ENCODE measurements around the gene DHRSX.
"Not testable (repeated sequence)": the region's sequence is repeated elsewhere in the genome, so short reads cannot be mapped to it uniquely, and the experiment has no call there.

Gene DHRSX

DNA sequence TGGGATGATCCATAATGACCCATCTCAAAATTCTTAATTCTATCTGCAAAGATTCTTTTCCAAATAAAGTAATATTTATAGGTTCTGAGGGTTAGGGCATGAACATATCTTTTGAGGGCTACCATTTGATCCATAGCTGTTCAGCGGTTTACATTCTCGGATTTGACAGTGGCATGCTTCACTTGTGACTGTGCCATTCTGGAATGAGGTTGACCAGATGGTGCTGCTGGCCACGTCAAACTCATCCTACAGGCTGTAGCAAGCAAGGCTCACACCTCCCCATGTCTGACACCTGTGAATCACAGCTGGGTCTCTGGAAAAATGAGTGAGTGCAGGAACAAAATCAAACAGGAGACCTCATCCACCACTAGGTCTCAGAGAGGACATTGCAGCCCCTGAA is 280.5 kb downstream of the DHRSX start:
- DNase-seq (ENCODE audit: low read depth in 2 of 2) = no peak

DNA sequence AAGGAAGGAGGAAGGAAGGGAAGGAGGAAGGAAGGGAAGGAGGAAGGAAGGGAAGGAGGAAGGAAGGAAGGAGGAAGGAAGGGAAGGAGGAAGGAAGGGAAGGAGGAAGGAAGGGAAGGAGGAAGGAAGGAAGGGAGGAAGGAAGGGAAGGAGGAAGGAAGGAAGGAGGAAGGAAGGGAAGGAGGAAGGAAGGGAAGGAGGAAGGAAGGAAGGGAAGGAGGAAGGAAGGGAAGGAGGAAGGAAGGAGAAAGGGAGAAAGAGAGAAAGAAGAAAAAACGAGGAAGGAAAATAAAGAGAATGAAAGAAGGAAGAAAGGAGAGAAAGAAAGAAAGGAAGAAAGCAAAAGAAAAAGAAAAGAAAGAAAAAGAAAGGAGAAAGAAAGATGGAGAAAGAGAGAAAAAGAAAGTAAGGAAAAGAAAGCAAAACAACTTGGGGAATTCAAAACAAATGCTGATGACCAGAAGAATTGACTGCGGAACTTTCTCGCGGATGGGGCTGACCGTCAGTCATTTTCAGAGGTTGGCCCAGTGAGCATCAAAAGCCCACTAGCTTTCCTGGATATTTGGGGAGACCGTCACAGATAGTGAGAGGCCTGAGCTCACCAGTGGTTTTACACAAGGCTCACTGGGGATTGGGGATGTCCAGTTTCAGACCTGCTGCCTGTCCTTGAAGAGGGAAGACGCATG is 286.5 kb downstream of the DHRSX start:
- not testable (repeated sequence) for DNase-seq (ENCODE audit: low read depth in 2 of 2)

DNA sequence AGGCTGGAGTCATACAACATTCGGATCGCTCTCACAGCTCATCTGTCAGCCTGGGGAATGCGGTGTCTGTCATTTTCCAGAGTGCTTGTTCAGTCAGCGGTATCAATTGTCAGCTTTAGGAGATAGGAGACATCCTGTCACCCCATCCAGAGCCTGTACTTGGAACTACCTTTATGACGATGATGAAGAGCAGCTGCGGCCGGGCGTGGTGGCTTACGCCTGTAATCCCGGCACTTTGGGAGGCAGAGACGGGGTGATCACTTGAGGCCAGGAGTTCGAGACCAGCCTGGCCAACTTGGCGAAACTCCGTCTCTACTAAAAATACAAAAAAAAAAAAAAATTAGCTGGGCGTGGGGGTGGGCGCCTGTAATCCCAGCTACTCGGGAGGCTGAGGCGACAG is 289.1 kb downstream of the DHRSX start:
- not testable (repeated sequence) for DNase-seq (ENCODE audit: low read depth in 2 of 2)

DNA sequence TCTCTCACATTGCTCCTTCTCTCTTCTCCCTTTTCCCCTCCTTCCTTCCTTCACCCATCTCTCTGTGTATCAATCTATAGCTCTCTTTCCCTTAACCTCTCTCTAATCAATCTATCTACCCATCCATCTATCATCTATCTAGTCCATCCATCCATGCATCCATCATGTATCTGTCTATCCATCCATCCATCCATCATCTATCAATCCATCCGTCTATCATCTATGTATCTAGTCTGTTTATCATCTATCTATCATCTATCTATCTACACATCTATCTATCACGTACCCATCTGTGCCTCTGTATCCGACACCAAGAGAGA is 307.5 kb downstream of the DHRSX start:
- DNase-seq (ENCODE audit: low read depth in 2 of 2) = no peak

DNA sequence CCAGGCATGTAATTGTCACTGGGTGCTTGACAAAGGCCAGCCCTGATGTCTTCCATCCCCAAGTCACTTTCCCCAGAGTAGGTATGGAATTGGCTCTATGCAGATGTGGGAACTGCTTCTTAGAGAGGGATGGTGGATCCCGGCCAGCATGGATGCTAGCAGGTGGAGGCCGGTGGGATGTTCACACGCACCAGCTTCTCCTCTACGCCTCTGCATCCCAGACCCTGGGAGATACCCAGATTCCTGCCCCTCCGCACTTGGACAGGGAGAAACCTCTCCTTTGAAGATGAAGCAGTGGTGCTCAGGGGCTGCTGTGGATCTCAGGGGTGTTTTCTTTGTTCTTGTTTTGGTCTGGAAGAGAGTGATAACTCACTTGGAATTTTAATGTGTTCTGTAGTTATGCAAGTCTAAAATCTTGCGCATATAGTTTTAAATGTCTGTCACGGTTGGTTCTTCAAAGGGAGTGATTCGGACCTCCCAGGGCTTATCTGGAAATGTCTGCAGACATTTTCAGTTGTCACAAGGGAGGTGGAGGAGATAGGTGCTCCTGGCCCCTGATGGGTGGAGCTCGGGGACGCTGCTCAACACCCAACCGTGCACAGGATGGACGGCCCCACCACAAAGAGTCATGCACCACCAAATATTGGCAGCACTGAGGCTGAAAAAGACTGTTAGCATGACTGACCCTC is 308.0 kb downstream of the DHRSX start:
- DNase-seq (ENCODE audit: low read depth in 2 of 2) = no peak

DNA sequence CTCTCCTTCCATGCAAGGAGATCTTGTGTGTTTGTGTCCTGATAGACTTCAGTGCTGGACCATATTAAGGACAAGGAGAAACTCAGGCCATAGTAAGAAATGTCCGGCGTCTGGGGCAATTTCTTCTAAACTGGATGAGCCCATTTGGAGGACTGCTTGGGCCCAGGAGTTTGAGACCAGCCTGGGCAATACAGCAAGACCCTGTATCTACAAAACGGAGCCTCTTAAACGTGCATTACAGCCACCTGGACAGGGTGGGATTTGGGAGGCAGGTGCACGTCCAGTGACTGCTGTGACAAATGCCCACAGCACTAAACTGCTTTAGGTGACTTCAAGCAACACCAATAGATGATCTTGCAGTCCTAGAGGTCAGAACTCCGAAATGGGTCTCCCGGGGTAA is 311.9 kb downstream of the DHRSX start:
- no peak for DNase-seq (ENCODE audit: low read depth in 2 of 2)

DNA sequence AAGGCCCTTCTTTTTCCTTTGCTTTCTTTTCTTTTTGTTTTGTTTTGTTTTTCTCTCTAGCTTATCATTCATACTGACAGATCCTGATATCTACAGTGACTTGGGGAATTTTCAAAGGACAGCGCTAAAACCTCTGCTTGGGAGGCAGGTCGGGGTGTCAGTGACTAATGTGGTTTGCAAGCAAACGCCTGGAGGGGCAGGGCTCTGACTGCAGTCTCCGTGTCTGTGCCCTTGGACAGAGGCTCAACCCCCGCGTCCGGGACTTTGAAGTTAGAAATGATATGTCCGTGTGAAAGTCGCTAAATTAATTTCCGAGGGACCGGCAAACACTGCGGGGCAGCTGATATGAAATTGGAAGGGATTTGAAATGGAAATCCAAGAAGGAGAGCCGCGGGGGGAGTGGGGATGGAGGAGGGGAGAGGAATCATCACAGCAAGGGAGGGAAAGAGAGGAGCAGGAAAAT is 312.4 kb downstream of the DHRSX start:
- no peak for DNase-seq (ENCODE audit: low read depth in 2 of 2)

DNA sequence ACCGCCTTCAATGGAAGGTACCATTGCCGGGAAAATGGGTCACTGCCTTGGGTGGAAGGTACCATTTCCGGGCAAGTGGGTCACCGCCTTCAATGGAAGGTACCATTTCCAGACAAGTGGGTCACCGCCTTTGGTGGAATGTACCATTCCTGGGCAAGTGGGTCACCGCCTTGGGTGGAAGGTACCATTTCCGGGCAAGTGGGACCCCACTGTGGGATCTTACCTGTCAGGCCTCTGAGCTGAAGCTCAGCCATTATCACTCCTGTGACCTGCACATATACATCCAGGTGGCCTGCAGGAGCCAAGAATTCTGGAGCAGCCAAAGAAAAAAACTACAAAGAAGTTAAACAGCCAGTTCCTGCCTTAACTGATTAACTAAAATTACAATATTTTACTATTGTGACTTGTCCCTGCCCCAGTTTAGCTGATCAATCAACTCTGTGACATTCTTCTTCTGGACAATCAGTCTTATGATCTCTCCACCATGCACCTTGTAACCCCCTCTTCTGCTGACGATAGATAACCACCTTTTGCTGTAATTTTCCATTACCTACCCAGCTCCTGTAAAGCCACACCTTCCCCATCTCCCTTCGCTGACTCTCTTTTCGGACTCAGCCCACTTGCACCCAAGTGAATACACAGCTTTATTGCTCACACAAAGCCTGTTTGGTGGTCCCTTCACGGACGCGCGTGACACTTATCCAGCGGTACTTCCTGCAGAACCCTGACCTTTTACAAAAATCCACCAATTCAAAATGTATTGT is 313.2 kb downstream of the DHRSX start:
- DNase-seq (ENCODE audit: low read depth in 2 of 2) = no peak

DNA sequence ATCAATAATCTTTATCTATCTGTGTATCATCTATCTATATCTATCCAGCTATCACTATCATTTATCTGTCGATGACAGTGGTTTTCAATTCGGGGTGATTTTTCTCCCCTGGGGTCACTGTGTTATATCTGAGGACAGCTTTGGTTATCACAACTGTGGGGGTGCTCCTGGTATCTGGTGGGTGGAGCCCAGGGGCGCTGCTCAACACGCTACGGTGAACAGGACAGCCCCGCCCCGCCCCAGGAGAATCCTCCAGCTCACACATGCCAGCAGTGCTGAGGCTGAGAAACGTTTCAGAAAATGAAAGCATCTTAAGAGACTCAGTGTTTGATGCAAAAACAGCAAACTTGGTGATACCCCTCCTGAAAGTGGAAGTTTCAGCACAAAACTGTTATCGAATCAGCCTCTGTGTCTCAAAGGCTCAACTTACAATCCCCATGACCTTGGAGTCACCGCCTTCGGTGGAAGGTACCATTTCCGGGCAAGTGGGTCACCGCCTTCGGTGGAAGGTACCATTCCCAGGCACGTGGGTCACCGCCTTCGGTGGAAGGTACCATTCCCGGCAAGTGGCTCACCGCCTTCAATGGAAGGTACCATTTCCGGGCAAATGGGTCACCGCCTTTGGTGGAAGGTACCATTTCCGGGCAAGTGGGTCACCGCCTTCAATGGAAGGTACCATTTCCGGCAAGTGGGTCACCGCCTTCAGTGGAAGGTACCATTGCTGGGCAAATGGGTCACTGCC is 315.3 kb downstream of the DHRSX start:
- no peak for DNase-seq (ENCODE audit: low read depth in 2 of 2)

DNA sequence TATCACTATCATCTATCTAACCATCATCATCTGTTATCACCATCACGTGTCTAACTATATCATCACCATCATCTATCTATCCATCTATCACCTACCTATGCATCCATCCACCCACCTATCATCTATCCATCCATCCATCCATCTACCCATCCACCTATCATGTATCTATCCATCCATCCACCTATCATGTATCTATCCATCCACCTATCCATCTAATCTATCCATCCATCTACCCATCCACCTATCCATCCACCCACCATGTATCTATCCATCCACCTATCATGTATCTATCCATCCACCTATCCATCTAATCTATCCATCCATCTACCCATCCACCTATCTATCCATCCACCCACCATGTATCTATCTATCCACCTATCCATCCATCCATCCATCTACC is 316.7 kb downstream of the DHRSX start:
- DNase-seq (ENCODE audit: low read depth in 2 of 2) = no peak

DNA sequence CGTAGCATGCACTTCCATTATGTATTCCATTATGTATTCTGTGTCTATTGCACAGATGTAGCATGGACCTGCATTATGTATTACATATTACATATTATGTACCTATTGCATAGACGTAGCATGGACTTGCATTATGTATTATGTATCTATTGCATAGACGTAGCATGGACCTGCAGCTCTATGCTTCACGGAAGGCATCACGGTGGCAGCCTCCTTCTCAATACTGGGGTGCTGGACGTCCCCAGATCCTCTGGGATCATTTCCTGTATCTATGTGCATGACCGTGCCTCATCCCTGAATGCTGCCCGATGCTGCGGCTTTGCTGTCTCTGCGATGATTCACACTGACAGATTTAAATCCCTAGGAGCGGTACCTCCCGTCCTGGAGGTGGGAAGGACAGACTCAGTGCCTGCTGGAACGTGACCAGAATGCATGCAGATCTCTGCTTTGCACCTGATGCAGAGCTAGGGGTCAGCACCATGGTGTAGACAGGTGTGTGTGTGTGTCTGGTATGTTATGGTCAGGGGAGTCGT is 317.5 kb downstream of the DHRSX start:
- DNase-seq (ENCODE audit: low read depth in 2 of 2) = no peak

DNA sequence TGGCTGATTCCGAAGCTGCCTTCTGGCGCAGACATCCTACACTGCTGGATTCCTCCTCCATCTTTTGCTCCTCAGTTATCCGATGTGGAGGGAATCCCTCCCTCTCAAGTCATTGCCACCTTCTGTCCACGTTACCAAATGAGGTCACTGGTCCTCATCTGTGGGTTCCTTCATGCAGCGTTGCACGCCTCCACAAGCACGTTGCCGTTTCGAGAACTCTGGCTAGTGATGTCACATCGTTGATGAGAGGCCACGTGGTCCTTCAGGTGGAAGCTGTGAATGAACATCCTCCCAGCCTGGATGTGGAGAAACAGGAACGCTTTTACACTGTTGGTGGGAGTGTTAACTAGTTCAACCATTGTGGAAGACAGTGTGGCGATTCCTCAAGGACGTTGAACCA is 323.2 kb downstream of the DHRSX start:
- no peak for DNase-seq (ENCODE audit: low read depth in 2 of 2)

DNA sequence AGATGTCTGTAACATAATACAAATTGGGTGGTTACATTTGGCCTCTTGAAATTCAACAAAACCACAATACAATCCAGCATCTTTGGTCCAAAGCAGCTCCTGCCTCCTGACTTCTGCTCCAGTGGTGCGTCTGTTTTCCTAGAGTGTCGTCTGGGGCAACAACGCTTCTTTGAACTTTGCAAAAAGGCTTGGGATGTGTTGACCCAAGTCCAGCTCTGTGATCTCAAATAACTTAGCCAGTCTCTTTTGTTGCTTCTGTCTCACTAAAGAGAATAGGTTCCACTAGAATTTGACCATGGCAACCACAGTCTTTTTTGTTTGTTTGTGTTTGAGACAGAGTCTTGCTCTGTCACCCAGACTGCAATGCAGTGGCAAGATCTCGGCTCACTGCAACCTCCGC is 324.0 kb downstream of the DHRSX start:
- DNase-seq (ENCODE audit: low read depth in 2 of 2) = no peak

DNA sequence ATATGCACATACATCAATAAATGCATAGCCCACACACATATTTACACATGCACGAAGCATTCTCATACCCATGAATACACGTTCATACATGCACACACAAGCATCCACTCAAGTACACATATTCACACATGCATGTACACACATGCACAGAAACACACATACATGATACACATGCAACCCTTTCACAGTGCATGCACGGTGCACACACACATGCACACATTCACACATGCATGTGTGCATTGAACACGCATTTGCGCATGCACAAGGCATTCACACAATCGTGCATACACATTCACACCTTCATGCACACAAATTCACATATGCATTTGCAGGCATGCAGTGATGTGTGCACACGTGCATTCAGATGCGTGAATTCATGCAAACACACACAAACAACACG is 324.5 kb downstream of the DHRSX start:
- DNase-seq (ENCODE audit: low read depth in 2 of 2) = no peak

DNA sequence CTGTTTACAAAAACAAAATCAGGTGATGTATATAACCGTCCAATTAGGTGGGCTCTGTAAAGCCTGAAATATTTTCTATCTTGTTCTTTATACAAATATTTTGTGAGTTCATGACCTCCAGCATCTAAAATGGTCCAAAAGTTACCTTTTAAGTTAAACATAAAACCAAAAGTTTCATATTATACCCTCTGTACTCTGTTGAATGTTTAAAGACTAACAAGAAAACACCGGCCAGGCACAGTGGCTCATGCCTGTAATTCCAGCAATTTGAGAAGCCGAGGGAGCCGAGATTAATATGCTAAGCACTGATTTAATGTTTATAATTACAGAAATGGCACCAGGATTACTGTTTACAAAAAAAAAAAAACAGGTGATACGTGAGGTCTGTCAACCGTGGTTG is 328.4 kb downstream of the DHRSX start:
- DNase-seq (ENCODE audit: low read depth in 2 of 2) = no peak
